AG08396 (cell line): Measurements from ENCODE around the gene MLLT10.

Source experiments
- DNase-seq: peaks from one replicate; pipeline ENCODE4 v3.0.0; 2012; ENCODE audit warnings: low spot score, mixed read lengths

The MLLT10 gene

DNA sequence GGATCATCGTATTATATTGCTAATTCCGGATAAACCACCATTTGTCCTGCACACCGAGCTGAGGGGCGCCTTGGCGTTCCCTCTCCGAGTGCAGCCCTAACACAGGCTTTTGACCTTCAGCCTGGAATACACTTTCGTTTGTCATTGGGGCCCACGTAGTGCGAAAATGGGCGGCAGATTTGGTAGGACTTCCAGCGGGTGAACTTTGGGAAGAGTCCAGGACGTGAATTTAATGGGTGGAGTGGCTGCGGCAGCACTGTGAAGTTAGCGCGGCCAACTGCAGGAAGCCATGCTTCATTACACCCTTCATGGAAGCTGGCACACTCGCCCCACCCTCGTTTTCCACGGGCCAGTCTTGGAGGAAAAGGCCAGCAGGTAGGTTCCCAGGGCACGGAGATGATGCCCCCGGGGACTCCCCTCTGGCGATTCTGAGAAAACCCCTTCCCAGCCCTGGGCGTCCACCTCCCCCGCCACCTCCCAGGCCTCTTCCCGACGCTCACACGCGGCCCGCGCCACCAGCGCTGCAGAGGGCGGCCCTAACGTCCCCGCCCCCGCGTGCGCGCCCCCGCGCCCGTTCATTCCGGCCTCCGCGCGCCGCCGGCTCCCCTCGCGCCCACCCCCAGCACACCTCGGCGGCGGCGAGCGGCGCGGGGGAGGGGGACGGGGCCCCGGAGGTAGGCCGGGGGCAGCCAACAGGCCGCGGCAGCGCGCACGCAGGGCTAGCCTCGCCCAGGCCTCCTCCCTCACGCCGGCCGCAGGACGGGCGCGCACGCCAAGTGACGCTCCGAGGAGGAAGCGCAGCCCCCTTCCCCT, at the start of gene MLLT10:
MLLT10 (plus strand) TSS at position 766 of the 813 bp plus-strand sequence. CDS start 413 bp downstream, outside the sequence.
- DNase-seq = peak; percentile 95

DNA sequence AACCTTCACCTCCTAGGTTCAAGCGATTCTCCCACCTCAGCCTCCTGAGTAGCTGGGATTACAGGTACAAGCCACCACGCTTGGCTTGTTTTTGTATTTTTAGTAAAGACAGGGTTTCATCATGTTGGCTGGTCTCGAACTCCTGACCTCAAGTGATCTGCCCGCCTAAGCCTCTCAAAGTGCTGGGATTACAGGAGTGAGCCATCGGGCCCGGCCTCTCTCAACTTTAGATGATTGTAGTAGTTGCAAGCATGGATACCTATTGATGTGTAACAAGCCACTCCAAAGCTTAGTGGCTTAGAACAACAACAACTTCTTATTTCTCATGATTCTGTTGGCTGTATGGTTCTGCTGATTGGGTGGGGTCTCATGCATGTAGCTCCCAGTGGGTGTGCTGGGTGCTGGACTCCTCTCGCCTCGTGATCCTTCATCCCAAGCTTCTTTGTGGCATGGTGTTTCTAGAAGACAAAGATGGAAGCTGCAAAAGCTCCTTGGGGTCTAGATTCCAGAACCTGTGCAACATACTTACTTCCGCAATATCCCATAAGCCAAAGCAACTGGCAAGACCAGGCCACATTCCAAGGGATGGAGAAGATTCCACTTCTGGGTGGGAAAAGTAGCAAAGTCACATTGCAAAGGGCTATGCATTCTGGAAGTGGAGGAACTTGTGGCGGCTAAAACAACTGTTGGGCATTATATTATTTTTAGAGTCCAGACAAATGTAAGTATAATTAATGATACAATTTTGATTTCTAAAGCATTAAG, 46.4 kb upstream of the MLLT10 start:
- DNase-seq = no peak

DNA sequence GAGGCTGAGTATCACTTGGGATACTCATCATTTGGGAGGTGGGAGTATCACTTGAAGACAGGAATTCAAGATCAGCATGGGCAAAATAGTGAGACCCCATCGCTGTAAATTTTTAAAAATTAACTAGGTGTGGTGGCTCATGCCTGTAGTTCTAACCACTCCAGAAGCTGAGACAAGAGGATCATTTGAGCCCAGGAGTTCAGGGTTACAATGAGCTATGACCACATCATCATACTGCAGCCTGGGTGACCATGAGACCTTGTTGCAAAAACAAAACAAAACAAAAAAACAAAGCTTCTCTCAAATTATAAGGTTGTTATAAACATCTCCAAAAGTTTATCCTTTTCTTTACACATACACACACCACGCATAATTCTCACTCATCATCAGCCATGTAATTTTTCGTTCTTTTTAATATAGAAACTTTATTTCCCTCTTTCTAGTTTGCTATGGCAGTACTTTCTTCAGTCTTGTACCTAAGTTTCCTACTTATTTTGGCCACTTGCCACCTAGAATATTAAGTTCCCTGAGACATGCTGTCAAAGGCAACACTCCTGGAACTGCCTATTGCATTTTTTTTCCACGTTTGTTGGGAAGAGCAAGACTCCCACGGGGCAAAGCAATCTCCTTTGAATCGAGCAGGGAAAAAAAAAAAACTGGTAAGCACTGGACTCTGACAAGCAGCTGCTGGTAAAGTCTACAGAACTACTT, 45.6 kb upstream of the MLLT10 start:
- DNase-seq = no peak

DNA sequence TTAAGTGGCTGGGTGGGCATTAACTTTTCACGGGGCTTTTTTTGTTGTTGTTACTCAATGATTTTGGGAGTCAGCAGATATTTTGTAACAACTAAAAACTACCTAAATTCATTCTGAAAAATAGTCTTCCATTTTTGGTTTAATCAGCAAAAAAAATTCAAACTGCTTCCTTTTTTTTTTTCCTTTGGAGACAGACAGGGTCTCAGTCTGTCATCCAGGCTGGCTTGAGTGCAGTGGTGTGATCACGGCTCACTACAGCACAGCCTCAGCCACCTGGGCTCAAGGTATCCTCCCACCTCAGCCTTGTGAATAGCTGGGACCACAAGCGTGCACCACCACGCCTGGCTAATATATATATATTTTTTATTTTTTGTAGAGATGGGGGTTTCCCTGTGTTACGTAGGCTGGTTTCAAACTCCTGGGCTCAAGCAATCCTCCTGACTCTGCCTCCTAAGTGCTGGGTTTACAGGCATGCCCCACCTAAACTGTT, 45.0 kb upstream of the MLLT10 start:
- no peak for DNase-seq

DNA sequence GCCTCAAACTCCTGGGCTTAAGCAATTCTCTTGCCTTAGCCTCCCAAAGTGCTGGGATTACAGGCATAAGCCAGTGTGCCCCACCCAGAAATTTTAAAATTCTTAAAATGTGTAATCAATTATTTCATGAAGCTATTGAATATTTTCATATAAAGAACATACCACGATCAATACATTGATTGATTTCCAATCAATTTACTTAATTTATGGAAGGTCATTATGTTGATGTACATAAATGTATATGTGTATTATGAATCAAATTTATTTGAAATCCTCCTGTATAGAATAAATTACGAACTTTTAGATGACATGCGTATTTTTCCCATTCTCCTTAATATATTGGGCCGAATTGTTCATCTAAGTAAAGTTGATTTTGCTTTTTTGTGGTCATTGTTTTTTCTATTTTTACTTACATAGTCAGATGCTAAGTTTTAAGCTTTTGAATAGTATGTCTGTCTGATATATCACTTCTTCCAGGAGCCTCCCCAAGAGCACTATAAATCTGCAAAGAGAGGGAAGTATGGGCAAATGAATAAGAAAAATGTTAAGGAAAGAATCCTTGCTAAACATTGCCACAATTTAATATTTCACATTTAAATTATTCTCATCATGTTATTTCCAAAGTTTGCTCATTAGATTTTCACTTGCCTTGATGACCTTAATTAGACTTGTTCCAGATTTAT, 43.9 kb upstream of the MLLT10 start:
- no peak for DNase-seq

DNA sequence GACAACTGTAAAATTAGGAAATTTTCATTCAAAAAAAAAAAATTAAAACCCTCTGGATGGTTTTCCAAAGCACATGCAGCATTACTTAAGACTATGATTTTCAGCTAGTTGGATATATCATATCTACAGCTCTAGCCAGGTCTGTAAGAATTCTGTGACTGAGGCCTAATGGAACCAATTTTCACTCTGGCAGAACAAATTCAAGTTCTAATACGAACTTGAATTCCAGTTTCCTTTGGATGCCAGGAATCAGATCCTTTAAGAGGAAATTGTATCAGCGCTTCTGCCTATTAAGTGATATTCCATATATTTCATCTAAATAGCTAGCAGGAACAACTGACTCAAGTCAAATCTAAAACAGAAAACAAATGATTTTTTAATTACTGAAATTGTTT, 43.3 kb upstream of the MLLT10 start:
- DNase-seq = no peak

DNA sequence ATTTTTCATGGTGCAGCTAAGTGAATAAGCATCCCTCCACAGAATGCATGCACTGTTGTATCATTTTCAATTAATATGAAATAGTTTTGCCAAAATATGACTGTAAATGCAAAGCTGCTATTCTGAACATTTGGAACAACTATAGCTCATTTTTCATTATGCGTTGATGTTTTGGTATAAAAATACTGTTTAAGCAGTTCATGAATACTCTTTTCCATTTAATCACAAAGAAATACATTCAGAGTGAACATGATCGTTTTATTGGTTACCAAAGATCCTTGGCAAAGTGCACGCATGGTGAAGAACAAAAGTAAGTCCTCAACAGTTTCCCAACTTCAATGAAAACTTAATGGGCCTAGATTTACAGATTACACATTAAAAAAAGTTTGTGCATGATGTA, 41.6 kb upstream of the MLLT10 start:
- DNase-seq = no peak

DNA sequence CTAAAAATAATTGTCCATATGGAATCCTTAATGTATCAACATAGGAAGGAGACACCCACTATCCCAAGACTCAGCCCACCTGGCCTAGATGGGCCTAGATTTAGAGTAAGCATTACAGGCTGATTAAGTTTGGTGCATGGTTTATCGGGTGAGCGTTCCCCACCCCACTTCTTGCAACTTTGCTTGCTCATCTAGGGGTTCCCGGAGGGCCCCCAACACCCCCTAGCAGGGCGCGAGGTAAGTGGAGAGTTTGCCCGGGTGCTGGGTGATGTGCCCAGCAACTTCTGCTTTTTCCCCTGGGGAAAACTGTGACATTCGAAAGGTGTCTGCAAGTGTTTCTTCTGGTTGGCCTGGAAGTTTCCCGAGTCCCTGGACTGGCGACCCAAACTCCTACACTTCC, 40.2 kb upstream of the MLLT10 start:
- no peak for DNase-seq

DNA sequence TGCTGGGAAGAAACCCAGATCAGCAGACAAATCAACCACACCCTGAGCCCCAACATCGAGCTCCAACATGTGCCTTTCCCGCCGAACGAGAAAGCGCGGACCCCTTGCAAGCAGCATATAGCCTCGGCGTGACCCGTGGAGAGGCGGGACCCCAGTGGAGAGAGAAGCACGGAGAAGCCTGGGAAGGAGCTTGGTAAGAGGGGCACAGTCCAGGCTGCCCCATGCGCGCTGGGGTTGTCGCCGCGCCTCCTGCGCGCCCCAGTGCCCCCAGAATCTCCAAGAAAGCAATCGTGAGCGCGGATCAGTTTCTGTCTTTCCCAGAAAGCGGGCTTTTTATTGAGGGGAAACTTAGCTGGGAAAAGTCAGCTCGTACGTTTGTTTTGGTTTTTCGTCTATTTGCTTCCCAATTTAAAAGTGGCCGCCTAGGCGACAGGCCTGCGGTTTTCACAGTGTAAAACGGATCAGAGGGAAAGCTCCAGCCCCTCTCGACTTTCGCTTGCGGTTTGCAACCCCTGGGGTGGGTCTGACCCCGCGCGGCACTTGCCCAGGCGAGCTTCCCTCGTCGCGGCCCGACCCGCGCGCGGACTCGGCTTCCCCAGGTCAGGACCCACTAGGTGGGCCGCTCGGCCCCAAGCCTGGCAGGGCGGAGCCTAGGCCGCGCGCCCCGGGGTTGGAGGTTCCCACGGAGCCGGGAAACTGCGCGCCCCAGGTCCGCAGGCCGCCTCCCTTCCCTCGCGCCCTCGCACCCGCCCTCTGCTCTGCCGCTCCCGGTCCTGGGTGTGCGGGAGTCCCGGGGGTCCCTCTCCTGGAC, 39.6 kb upstream of the MLLT10 start:
- DNase-seq = peak; percentile 54

DNA sequence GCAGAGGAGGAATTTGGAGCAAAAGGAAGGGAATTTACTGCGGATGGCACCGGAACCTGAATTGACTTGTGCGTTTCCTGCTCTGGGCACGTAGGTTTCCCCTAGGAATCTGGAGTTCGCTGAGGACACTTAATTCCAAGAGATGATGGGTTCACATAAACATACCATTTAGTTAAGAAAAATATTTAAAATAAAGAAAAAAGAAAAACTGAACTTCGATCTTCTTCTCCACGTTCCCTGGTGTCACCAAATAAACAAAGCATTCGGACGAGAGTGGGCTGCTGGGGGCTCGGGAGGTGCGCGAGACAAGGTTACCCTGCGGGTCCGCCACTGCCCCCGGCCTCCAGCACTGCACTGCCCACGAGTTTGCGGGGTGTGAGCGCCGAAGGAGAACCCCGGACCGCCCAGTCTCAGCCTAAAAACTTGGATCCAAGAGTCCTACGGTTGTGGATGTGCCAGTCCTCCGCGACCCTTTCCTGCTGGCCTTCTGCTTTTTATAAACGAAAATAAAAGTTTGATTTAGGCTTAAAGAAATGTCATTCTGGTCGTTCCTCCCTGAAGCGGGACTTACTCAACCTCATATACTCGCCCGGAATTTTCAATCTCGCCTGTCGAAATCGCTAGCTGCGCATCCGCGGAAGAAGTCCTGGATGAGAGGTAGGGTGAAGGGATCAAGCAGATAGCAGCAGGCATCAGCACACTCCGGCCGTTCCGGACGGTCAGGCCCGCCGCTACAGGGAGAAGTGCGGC, 38.9 kb upstream of the MLLT10 start:
- no peak for DNase-seq

DNA sequence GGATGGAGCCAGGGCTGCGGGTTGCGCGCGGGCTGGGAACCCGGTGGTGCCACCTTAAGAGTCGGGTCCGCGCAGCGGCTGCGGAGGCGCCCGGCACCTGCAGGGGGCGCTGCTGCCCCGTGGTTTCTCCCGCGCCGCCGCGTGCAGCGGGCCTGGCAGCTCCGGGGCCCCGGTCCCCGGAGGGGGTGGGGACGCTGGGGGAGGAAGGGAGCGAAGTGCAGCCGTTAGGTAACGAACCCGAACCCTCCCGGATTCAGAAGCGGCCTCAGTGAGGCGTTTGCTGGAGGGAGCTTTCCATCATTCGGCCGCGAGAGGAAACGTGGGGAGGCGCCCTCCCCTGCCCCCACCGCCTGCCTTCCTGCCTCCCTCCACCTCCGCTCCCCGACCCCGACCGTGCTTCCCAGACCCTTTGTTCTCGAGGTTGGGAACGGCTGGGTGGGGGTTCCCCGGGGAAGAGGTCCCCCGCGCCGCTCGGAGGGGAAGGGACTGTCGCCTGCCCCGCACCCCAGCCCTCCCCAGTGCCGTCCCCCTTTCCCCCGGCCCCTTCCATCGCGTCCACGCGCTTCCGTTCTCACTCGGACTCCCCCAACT, 38.2 kb upstream of the MLLT10 start:
- DNase-seq = peak; percentile 97

DNA sequence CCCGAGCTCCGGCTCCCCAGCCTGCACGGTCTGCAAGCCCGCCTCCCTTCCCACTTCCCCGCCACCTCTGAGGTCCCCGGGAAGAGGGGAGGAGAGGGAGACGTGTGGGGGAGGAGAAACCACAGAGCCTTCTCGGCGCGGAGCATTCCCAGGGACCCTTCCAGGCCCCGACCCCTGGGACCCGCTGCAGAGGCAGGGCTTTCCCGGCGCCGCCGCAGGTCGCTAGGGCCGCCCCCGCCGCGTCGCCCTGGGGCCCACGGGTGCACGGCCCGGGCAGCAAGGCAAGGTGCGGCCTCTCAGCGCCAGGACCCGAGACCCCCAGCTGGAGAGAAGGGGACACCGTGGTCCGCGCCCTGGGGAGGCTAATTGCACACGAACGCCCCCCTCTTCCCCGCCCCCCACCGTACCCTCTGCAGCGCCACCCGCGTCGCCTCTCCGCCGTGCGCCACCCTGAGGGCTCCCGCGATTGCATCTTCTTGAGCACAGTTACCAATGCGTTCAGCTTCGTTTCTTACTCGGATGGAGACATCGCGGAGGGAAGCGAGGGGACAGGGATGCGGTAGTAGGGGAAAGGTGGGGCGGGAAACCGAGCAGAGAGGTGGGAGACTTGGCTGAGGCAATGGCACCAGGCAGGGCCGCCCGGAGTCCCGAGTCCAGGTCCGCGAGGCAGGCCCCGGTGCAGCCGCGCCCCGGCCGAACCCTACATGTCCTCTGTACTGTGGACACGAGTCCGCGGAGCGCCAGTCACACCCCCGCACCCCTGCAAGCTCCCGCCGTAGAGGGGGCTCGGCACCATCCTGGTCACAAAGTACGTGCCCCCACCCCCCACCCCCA, 37.5 kb upstream of the MLLT10 start:
- peak; percentile 70 for DNase-seq

DNA sequence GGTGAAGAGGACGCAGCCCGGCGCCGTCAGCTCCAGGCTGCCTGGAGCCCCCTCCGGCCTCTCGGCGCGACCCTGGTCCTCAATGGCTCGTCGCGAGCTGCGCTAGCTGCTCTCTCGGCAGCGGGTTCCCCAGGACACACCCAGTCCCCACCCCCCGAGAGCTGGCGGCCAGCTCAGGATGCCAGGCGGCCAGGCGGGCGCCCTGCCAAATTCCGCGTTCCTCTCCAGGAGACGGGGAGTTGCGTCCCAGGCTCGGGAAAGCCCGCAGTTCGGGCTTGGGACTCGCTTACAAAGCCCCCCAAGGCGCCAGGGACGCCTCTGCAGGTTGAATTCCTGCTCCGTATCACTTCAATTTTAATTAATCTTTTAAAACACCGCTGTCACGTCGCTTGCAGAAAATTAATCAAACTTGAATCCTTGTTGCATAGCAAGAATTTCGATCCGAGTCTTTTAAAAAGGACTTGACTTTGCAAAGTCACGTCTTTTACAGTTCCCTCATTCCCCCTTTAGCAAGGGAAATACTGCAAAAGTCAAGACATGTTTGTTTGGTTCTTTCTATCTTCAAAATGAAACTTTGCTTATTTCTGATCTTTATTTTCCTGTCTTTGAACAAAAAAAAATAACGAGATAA, 36.7 kb upstream of the MLLT10 start:
- DNase-seq = peak; percentile 94

DNA sequence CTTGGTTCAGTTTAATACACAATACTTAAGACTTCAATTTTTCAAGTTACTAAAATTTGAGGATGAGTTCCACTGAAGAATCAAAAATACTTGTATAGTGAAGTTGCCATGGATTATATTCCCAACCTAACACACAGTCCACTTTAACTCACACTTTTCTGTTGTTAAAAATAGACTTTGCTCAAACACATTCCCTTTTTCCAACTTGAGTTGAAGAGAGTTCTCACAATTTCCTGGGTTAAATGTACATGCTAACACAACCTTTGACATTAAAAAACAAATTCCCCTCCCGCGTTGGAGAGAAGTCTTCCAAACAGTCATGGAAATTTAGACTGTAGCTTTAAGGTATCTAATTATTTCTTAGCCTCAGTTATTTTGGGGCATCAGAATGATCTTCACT, 35.7 kb upstream of the MLLT10 start:
- no peak for DNase-seq

DNA sequence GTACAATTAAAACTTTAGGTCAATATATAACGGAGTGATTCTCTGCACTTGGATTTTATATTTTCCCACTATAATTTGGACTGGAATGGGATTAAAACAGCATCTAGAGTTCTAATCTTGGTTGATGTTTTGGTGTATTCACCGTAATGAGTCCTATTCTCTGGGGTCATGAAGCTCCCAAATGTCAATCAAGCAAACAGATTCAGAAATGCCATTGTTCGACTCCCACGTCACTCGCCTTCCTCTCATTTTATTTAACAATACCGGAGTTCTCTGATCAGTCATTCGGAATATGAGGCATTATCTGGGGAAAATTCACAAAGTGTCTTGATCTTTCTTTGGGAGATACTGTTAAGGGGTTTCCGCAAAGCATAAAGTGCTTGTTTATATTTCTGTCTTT, 35.0 kb upstream of the MLLT10 start:
- DNase-seq = no peak

DNA sequence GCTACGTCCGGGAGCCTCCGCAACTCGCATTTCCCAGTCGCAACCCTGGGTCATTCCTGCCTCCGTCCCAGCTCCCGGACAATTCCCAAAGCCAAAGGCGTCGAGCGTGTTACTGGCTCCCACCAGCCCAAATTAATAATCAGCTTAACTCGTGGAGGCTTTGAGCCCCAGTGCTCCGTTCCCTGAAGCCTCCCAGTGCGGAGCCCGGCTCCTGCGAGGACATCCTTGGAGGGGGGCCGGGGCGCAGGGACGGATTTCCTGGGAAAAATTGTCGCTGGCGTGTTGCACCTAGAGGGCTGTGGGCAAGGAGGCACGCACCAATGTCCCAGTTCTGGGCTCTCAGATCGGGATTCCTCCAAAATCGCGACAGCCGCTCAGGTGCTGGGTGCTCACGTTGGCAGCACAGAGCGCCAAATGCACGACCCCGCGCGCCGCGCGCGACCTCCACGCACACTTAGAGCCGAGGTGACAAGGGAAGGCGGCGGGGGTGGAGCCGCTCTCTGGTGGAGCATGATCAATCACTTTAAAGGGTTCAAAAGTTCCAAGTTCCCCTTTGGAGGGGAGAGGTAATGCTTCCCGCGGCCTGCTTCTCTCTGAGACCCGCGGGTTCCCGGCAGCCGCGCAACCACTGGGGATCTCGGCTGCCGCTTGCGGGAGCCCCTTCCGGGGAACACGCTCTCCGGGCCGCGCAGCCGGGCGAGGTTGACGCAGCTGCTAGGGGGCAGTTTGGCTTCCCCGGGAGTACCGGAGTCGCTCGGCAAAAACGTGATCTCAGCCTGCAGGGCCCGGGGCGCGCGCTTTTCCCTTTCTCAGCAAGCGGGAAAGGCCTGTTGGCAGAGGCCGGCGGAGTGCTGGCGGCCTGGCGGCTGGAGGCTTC, 34.1 kb upstream of the MLLT10 start:
- no peak for DNase-seq

DNA sequence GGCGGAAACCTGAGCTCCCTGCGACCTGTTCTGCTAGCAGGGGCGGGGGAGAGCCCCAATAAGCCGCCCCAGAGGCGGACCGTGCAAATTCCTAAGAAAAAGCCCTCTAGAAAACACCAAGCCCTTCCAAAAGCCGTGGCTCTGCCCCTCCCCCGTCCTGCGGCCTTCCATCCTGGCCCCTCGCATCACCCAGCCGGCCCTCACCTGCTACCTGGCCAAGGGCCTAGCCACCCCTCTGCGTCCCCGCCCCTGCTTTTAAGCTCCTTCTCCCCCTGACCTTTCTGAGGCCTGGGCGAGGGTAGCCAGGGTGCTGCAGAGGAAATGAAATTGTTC, 33.5 kb upstream of the MLLT10 start:
- no peak for DNase-seq

DNA sequence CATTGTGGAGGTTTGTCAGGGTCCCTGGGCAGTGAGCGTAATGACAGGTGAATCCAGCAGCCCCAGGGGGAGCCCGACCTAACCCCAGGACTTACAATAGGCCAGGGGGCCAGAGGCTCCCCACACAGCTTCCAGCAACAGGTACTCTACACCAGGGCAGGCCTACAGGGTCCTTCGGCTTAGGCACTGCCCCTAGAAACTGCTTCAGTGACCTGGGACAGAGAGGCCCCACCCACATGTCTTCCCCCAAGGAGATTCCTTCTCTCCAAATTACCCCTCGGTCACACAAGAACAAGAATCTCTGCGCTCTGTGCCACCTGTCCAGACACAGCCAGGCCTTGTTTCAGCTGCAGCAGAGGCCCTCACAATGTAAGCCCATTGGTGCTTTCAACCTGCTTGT, 32.9 kb upstream of the MLLT10 start:
- no peak for DNase-seq
